HG03060 (cell line): Measurements from ENCODE around the gene CRB3.
"Not testable (repeated sequence)": the region's sequence is repeated elsewhere in the genome, so short reads cannot be mapped to it uniquely, and the experiment has no call there.

Experiments used
- ATAC-seq: cut with Tn5 transposase; IDR thresholded peaks from one replicate; pipeline ENCODE4 v1.9.1; 2021; ENCODE audit warnings: low read depth, moderate number of reproducible peaks; ENCODE audit not compliant: unreplicated experiment

The CRB3 gene, protein sequence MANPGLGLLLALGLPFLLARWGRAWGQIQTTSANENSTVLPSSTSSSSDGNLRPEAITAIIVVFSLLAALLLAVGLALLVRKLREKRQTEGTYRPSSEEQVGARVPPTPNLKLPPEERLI

GRCh38 chr19:6464070-6464873, at the start of gene CRB3:
Gene CRB3 (plus strand): TSS chr19:6464271. CDS start chr19:6464702, 431 bp downstream.
- ATAC-seq, result no peak

- ATAC-seq, result no peak
Observed at GRCh38 chr19:6414793-6415590, 49.1 kb upstream of the CRB3 start.

DNA sequence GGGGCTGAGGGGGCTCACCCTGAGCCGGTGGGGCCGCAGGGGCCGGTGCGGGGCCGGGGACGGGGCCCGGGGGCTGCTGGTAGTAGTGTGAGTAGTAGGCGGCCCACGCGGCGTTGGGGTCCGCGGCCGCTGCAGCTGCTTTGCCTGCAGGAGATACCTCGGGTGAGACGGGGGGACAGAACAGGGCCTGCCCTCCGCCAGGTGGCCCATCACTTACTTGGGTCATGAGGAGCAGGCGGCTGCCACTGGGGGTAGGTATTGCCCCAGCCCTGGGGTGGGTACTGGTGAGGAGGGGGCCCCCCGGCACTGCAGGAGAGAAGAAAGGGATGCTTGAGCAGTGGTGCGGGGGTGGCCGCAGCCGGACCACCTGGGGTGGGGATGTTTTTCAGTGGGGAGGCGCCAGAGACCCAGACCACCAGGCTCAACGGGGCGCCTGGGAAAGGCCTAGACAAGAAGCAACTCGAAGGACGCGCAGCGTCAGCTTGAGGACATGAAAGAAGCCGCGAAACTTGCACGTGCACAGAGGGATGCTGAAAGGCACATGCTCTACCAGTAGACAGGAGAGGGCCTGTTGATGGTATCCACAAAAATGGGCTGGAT, 48.4 kb upstream of the CRB3 start:
- ATAC-seq, result no peak

- no peak for ATAC-seq
Observed at GRCh38 chr19:6416658-6417405, 47.2 kb upstream of the CRB3 start.

DNA sequence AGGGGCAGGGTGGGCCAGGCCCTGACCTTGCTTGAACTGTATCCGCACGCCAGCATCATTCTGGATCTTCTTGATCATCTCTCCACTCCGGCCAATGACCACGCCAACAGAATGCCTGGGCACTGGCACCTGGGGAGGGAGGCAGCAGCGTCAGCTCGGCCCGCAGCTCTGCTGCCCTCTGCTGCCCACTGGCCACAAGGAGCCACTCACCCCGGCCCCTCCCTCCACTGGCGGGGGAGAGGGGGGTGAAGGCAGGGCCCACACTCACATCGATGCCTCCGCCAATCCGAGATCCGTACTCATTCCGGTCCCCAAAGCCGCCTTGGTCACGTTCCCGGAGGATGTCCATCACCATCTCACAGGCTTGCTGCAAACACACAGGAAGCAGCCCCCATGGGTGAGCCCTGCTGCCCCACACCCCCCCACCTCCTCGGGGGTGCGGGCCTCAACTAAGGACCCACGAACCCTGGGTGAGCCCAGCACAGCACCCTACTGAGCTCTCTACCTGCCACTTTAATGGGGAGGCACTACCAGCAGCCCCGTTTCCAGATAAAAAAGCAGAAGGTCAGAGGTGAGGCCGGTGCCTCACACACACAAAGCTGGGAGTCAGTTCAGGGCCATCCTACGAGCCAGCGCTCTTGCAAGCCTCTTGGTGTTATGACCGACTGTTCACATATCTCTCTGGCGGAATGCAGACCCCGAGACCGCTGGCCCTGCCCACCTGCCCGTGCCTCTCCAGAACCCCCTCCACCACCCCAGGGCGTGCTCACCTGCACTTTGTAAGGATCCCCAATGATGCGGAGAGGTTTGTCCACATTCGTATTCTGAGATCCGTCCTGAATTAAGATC, 46.1 kb upstream of the CRB3 start:
- no peak for ATAC-seq

DNA sequence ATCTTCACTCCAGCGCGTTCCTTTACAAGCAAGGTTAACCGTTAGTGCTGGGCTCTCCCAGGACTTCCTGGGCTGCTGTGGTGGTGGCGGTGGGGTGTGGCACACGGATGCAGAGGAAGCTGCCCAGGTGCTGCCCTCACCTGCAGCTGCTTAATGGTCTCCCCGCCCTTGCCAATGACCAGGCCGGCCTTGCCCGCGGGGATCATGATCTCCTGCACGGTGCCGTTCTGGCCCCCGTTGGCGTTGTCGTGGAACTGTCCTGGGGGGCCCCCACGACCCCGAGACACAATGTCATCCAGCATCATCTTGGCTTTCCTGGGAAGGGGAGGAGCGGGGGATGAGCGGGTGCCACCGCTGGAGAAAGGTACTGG, 45.5 kb upstream of the CRB3 start:
- no peak for ATAC-seq

- no peak for ATAC-seq
Observed at GRCh38 chr19:6421075-6422014, 42.7 kb upstream of the CRB3 start.

GRCh38 chr19:6423499-6424194, 40.4 kb upstream of the CRB3 start:
- no peak for ATAC-seq

DNA sequence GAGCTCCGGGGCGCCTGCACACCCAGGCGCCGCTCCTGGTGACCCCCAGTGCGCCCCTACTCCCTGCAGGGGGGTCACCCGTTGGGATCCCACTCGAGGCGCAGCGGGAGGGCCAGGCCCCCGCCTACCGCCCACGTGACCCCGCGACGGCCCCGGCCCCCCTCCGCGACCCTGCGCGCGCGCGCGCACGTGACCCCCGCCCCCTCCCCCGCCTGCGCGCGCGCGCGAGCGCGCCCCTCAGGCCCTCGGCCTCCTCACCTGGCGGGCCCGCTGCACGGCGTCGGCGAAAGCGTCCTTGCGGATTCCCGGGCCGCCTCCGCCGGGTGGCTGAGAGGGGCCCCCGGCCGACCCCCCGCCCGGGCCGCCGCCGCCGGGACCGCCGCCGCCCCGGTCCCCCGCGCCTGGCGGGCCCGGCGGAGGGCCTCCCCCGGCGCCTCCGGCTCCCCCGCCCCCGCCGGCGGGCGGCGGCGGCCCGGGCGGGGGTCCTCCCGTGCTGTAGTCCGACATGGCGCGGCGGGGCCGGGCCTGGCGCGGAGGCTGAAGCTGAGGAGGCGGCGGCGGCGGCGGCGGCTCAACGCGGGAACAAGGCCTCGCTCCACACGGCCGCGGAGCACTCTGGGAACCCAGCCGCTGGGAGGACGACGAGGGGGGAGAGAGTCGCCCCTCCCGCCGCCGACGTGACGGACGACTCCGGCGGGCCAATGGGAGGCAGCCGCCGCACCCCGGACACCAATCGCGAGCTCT, 39.7 kb upstream of the CRB3 start, which contains the start of gene KHSRP:
KHSRP (minus strand) TSS at position 617 of the 744 bp plus-strand sequence; CDS start at position 507, 110 bp downstream.
- no peak for ATAC-seq

DNA sequence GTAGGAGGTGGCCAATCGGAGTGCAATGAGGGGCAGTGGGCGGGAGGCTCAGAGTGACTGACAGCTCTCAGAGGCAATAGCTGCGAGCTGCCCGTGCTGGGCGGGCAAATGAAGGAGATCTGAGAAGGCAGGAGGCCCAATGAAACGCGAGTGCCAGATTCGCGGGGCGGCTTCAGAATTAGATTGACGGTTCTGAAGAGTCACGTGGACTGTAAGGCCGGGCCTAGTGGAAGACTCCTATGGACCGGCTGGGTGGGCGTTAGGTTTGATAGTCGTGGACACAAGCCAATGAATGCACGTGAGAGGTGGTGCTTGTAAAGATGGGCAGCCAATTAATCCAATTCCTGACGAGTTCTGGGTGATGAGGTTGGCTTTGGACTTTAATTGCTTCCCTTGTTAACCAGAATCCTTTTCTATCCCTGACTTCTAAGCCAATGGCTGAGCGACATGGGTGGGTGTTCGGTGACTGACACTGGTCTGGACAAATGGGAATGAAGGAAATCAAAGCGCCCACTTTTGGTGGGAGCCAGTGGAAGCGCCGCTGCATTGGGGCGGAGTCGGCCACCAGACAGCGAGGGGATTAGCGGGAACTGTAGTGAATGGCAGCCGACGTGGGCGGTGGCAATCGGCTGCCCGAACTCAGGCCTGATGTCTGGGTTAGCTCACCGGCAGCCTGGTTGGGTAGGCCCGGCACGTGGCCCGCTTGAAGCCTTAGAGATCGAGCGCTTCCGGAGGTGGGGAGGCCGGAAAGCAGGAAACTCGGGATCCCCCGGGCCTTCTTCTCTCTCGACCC, 38.9 kb upstream of the CRB3 start:
- peak; percentile 76 for ATAC-seq

DNA sequence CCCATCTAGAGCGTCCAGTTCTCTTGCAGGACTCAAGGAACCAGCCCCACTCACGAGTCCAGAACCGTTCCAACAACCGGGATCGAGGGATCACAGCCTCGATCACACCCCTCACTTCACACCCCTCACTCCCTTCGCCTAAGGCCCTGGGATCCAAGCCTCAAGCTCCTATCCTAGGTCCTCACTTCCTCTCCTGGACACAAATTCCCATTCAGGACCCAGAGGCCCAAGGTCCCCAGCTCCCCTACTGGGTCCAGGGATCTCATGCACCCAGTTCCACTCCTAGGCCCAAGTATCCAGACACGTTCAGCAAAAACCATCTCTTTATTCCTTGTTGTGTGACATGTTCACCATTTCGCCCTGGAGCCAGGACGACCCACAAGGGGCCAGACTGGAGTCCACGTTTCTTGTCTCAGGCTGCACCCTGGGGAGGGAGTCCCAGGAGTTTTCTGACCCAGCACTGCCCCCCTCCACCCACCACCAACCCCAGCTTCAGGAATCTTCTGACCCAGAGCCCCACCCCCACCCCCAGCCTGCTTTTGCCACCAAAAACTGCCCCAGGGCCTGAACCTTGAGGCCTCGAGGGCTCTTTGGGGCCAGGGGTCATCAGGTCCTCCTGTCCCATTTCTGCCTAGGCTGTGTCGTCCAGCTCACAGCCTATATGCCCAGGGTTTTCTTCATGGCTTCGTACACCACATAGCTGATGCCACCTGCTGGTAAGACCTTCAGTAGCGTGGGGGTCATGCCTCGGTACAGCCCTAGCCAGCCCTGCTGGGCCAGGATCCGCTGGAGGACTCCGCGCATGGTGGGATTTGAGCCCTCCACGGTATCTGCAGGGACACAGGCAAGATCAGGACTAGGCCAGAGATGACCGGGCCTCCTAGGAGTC, 38.1 kb upstream of the CRB3 start:
- no peak for ATAC-seq

DNA sequence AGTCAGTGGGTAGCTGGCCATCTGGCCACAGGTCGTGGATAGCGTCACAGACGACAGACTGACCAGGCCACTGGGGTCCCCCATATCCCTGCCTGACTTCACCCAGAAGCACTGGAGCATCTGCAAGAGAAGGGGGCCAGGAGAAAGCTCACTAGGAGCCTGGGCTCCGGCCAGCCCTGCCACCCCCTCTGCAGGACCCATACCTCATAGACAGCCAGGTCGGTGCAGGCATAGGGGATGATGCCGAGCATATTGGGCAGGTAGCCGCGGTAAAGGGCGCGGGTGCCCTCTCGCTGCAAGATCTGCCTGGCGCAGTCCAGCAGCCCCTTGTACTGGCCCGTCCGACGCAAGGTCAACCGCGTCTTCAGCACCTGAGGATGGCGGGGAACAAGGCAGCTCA, 36.9 kb upstream of the CRB3 start:
- ATAC-seq, result no peak

DNA sequence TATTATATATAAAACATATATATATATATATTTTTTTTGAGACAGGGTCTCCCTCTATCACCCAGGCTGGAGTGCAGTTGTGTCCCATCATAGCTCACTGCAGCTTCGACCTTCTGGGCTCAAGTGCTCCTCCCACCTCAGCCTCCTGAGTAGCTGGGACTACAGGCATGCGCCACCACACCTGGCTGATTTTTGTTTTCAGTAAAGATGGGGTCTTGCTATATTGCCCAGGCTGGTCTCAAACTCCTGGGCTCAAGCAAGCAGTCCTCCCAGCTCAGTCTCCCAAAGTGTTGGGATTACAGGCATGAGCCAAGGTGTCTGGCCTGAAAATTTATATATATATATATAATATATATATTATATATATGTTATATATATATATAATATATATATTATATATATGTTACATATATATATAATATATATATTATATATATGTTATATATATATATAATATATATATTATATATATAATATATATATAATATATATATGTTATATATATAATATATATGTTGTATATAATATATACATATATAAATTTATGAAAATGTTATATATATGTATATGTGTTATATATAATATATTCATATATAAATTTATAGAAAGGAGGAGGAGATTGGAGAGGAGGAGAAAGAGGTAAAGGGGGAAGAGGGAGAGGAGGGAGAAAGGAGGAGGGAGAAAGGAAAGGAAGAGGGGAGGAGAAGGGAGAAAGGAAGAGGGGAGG, 35.2 kb upstream of the CRB3 start:
- not testable (repeated sequence) for ATAC-seq

DNA sequence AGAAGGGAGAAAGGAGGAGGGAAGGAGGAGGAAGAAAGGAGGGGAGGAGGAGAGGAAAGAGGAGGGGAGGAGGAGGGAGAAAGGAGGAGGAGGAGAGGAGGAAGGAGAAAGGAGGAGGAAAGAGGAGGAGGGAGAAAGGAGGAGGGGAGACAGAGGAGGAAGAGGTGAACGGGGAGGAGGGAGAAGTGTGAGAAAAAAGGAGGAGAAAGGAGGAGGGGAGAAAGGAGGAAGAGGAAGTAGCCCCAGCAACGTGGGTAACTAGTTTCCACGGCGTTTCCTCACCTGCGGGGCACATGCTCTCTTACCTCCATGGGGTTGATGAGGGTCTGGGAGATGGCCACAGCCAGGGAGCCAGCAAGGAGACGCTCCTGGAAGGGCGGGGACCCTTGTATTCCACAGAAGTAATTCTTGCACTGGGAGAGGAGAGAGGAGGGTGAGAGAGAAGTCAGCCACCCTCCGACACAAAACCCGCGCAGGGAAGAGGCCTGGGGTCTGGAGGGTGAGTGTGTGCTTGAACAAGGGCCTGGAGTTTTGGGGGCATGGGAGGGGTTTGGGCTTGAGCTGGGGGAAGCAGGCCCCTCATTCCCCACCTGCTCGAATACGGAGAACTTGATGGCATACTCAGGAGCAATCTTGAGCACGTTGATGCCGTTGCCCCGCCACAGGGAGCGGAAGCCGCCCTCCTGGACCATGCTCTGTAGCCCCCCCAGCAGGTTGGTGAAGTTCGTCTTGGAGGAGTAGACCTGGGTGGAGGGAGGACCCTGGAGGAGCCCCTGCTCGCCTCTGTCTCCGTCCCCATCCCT, 34.5 kb upstream of the CRB3 start:
- no peak for ATAC-seq
